ENCODE measurements around the gene FRS3. TPM values are rescaled to one million over a fixed set of nuclear protein-coding genes. Genes with fewer than 3 reads are reported as not detected.
A peak's percentile ranks its signal among the peaks of the same experiment; 100 is the strongest.

The FRS3 gene
- total and polyA plus RNA-seq, 11 donors = 3.2 to 6.8 (median 5.1) TPM

- Histone ChIP-seq H3K9me3 (no peaks in the 10 kb centered on the region), H3K27me3 (no peaks in the 10 kb centered on the region), H3K27ac (no peak overlapping the region), H3K36me3 (no peaks in the 10 kb centered on the region), H3K4me3 (no peak overlapping the region), H3K4me1 (no peaks in the 10 kb centered on the region)
- 81 to 90% (median 89%) methylated on average over 5 to 7 of the region's 7 CpGs for WGBS, 4 donors
- peak in 1 of 5 donors; percentile 29 for DNase-seq
- intact Hi-C loops (cut with DNase I) = no loop called here
- no peak for TF ChIP-seq CTCF (IDR thresholded peaks at IDR 0.05)
- TF ChIP-seq POLR2A (IDR thresholded peaks at IDR 0.05) = no peak
- no peak for ATAC-seq
Observed at GRCh38 chr6:41744236-41744787, 35.4 kb downstream of the FRS3 start.

GRCh38 chr6:41743406-41744235 is 36.1 kb downstream of the FRS3 start:
- no peaks in the 10 kb centered on the region for H3K27me3 ChIP-seq
- H3K27ac ChIP-seq = no peak overlapping the region
- intact Hi-C loops (cut with DNase I) = no loop called here
- no peak for TF ChIP-seq POLR2A (IDR thresholded peaks at IDR 0.05)
- TF ChIP-seq CTCF (IDR thresholded peaks at IDR 0.05) = no peak
- DNase-seq (peak in 1 of 5 donors; percentile 26), ATAC-seq (no peak)
- H3K4me3 ChIP-seq = no peak overlapping the region
- H3K9me3 ChIP-seq = no peaks in the 10 kb centered on the region
- no peaks in the 10 kb centered on the region for H3K4me1 ChIP-seq
- no peaks in the 10 kb centered on the region for H3K36me3 ChIP-seq
- WGBS, 4 donors = 91 to 95% (median 94%) methylated on average over 2 to 6 of the region's 6 CpGs

- H3K27me3 ChIP-seq = no peaks in the 10 kb centered on the region
- ATAC-seq = peak in 1 of 4 donors; percentile 8
- H3K9me3 ChIP-seq = no peaks in the 10 kb centered on the region
- intact Hi-C loops (cut with DNase I) = no loop called here
- H3K27ac ChIP-seq = no peak overlapping the region
- H3K36me3 ChIP-seq = no peaks in the 10 kb centered on the region
- TF ChIP-seq POLR2A (IDR thresholded peaks at IDR 0.05) (no peak), CTCF (IDR thresholded peaks at IDR 0.05) (no peak)
- 85 to 88% (median 86%) methylated on average over 18 to 20 of the region's 20 CpGs for WGBS, 4 donors
- no peak overlapping the region for H3K4me3 ChIP-seq
- H3K4me1 ChIP-seq = no peaks in the 10 kb centered on the region
- DNase-seq = peak in 1 of 5 donors; percentile 54
Observed at GRCh38 chr6:41741625-41742490, 37.8 kb downstream of the FRS3 start.

Measured in heart left ventricle (tissue), 16 donors.